Embryonic facial prominence (tissue), 1 donor: ENCODE measurements around the gene MGMT.

Source experiments
- DNase-seq: peaks from one replicate; pipeline ENCODE4 v3.0.0-alpha.2; 2016; ENCODE audit errors: extremely low spot score

Gene MGMT

GRCh38 chr10:129707406-129708388, 240.7 kb downstream of the MGMT start:
- peak; percentile 30 for DNase-seq

- DNase-seq: no peak
Observed at GRCh38 chr10:129709101-129709500, 242.1 kb downstream of the MGMT start.

GRCh38 chr10:129709627-129710509, 242.8 kb downstream of the MGMT start:
- DNase-seq: no peak

- DNase-seq: no peak
Observed at GRCh38 chr10:129710510-129710847, 243.4 kb downstream of the MGMT start.

GRCh38 chr10:129711291-129711690, 244.2 kb downstream of the MGMT start:
- no peak for DNase-seq

- DNase-seq: no peak
Observed at GRCh38 chr10:129712000-129712399, 245.0 kb downstream of the MGMT start.

GRCh38 chr10:129713659-129714265, 246.7 kb downstream of the MGMT start:
- DNase-seq: no peak

- no peak for DNase-seq
Observed at GRCh38 chr10:129715805-129716204, 248.8 kb downstream of the MGMT start.

GRCh38 chr10:129716211-129716681, 249.2 kb downstream of the MGMT start:
- no peak for DNase-seq

GRCh38 chr10:129716881-129717280, 249.8 kb downstream of the MGMT start:
- DNase-seq: no peak

- DNase-seq: no peak
Observed at GRCh38 chr10:129717816-129718547, 250.9 kb downstream of the MGMT start.

- no peak for DNase-seq
Observed at GRCh38 chr10:129718548-129719414, 251.7 kb downstream of the MGMT start.

GRCh38 chr10:129719415-129719739, 252.3 kb downstream of the MGMT start:
- no peak for DNase-seq

- DNase-seq: no peak
Observed at GRCh38 chr10:129719889-129720590, 253.0 kb downstream of the MGMT start.

GRCh38 chr10:129725011-129725410, 258.0 kb downstream of the MGMT start:
- no peak for DNase-seq

GRCh38 chr10:129725482-129725881, 258.4 kb downstream of the MGMT start:
- DNase-seq: no peak

- no peak for DNase-seq
Observed at GRCh38 chr10:129725890-129726631, 259.0 kb downstream of the MGMT start.

- DNase-seq: no peak
Observed at GRCh38 chr10:129727071-129727470, 260.0 kb downstream of the MGMT start.

- no peak for DNase-seq
Observed at GRCh38 chr10:129727495-129727894, 260.5 kb downstream of the MGMT start.
